Endothelial cell (in vitro differentiated cells): ENCODE results near the gene MAGI3. TPM values are rescaled to one million over a fixed set of nuclear protein-coding genes. Genes with fewer than 3 reads are reported as not detected.

Experiments
- DNase-seq: peaks from one replicate; pipeline ENCODE4 v3.0.0; 2021; ENCODE audit warnings: low spot score
- H3K27ac Mint-ChIP-seq: one replicate; pipeline ENCODE4 v1.8.0; 2021; ENCODE audit warnings: mixed read lengths, inconsistent platforms; ENCODE audit not compliant: unreplicated experiment
- H3K27me3 Mint-ChIP-seq: one replicate; pipeline ENCODE4 v1.8.0; 2021; ENCODE audit warnings: mild to moderate bottlenecking, moderate library complexity, mixed read lengths, inconsistent platforms; ENCODE audit not compliant: unreplicated experiment
- H3K36me3 Mint-ChIP-seq: one replicate; pipeline ENCODE4 v1.8.0; 2021; ENCODE audit warnings: mild to moderate bottlenecking, low read depth, mixed read lengths, inconsistent platforms; ENCODE audit not compliant: unreplicated experiment
- H3K4me1 Mint-ChIP-seq: one replicate; pipeline ENCODE4 v1.8.0; 2021; ENCODE audit warnings: mild to moderate bottlenecking, mixed read lengths, inconsistent platforms; ENCODE audit not compliant: unreplicated experiment
- H3K4me3 Mint-ChIP-seq: one replicate; pipeline ENCODE4 v1.8.0; 2021; ENCODE audit warnings: mild to moderate bottlenecking, mixed read lengths, inconsistent platforms; ENCODE audit not compliant: unreplicated experiment
- H3K9me3 Mint-ChIP-seq: one replicate; pipeline ENCODE4 v1.8.0; 2021; ENCODE audit warnings: mixed read lengths, inconsistent platforms; ENCODE audit not compliant: unreplicated experiment
- CTCF ChIP-seq: fragments of 200-600 bp; sonication (generic); IDR thresholded peaks from one replicate; pipeline ENCODE4 v1.5.0; 2021; ENCODE audit warnings: antibody characterized with exemption; ENCODE audit not compliant: unreplicated experiment
- total RNA-seq: library from RNA; stranded (reverse); fragmentation: NEBNext Ultra II Directional; extraction: Animal tissue kit (Norgen Biotek cat#: 25700); gene quantifications from one replicate; pipeline ENCODE4 v1.2.1, GENCODE V29; 2021; ENCODE audit not compliant: unreplicated experiment

Gene MAGI3
- total RNA-seq, 1 donor from 2014 or later, result 18.9 TPM

GRCh38 chr1:113732802-113733201 lies 342.5 kb downstream of the MAGI3 start:
- H3K4me3 Mint-ChIP-seq, result no peak overlapping the region
- H3K27ac Mint-ChIP-seq, result no peak overlapping the region
- TF ChIP-seq CTCF, result no peak
- no peak for DNase-seq
- H3K27me3 Mint-ChIP-seq, result peaks cover 5% of the 10 kb centered on the region
- H3K36me3 Mint-ChIP-seq, result peaks cover 9% of the 10 kb centered on the region
- H3K9me3 Mint-ChIP-seq, result no peaks in the 10 kb centered on the region
- H3K4me1 Mint-ChIP-seq, result peaks cover 7% of the 10 kb centered on the region

GRCh38 chr1:113734357-113735055 lies 344.2 kb downstream of the MAGI3 start:
- no peak overlapping the region for H3K4me3 Mint-ChIP-seq
- peaks cover 7% of the 10 kb centered on the region for H3K4me1 Mint-ChIP-seq
- H3K9me3 Mint-ChIP-seq, result no peaks in the 10 kb centered on the region
- no peak for TF ChIP-seq CTCF
- peaks cover 5% of the 10 kb centered on the region for H3K36me3 Mint-ChIP-seq
- H3K27me3 Mint-ChIP-seq, result peaks cover 5% of the 10 kb centered on the region
- no peak for DNase-seq
- H3K27ac Mint-ChIP-seq, result no peak overlapping the region
